Mammary epithelial cell (primary cell): ENCODE measurements around the gene GNA15.

Source experiments
- CTCF ChIP-seq, 2 donors: IDR thresholded peaks in 1 of 2; conservative IDR thresholded peaks in 1 of 2; 2 replicates each; pipeline ENCODE4 v1.5.1; 2011 to 2012; ENCODE audit warnings: inconsistent platforms in 2 of 2, low read length in 2 of 2, mild to moderate bottlenecking in 2 of 2, control low read depth in 1 of 2, low read depth in 1 of 2; ENCODE audit not compliant: insufficient read depth in 1 of 2; ENCODE audit errors: extremely low read depth in 1 of 2
- EZH2 ChIP-seq: IDR thresholded peaks from 2 replicates; pipeline ENCODE4 v1.6.1; 2012; ENCODE audit warnings: low read length, inconsistent platforms, borderline replicate concordance

DNA sequence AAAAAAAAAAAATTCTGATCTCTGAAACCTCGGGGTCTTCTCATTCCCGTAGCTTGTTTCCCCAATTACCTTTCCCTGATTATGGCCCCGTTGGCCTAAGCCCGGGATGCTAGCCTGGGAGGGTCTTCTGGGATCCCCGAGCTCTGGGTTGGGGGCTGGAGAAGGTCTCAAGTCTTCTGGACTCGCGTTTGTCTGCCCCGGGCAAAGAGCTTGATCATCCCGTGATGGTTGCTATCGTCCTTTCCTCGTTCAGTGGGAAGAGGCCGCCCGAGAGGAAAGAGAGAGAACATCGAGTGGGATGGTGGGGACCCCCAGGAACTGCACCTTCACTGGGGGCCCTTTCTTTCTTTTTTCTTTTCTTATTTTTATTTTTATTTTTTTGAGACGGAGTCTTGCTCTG, 2.4 kb downstream of the GNA15 start:
- TF ChIP-seq CTCF (conservative IDR thresholded peaks at IDR 0.05 in 1 of 2, IDR thresholded peaks at IDR 0.05 in 1 of 2; ENCODE audit: extremely low read depth in 1 of 2, insufficient read depth in 1 of 2, low read depth in 1 of 2, low read length in 2 of 2) (no peak), EZH2 (no peak)
